ENCODE measurements around the gene EDAR.

DNA sequence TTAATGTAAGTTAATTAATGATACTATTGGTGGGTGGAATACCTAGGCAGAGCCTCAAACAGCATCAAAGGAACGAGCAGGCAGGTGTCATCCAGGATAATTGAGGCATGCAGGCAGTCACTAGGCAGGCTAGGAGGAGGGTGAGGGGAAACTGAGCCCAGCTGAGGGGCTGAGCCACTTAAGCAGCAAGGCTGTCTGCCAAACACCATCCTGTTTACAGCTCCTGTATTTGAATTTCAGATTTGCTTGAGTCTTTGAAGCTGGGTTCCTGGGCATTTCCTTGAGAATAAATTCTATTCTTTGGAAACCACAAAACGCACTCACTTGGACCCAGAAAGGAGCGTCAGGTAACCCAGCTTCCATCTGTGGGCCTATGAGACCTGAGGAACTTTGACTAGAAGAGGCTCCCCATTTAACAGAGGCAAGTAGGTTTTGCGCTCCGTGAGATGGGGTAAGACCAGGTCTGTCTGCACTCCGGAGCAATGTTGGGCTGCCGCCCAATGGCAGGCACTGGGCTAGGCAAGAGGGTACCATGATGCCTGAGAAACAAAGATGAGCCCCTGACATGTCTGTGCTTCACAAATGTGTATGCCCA, 2.0 kb downstream of the EDAR start:
- TF ChIP-seq POLR2A (IDR thresholded peaks at IDR 0.05) = no peak
- TF ChIP-seq CTCF (IDR thresholded peaks at IDR 0.05) = no peak

All from sigmoid colon (tissue), 3 donors.